22Rv1 (cell line): ENCODE data around the gene PRPSAP1.

Experiments used
- H3K27ac ChIP-seq: fragments of 450-650 bp; 2 replicates; pipeline ENCODE4 v1.5.1; 2017
- ZFX ChIP-seq: fragments of 450-650 bp; IDR thresholded peaks from 2 replicates; pipeline ENCODE4 v1.6.1; 2017; ENCODE audit warnings: antibody characterized with exemption, borderline replicate concordance
- TF ChIP-seq, protein P1 (sequence below): fragments of 450-650 bp; IDR thresholded peaks from 2 replicates; pipeline ENCODE4 v1.5.1; 2017; ENCODE audit warnings: mild to moderate bottlenecking

Gene PRPSAP1

DNA sequence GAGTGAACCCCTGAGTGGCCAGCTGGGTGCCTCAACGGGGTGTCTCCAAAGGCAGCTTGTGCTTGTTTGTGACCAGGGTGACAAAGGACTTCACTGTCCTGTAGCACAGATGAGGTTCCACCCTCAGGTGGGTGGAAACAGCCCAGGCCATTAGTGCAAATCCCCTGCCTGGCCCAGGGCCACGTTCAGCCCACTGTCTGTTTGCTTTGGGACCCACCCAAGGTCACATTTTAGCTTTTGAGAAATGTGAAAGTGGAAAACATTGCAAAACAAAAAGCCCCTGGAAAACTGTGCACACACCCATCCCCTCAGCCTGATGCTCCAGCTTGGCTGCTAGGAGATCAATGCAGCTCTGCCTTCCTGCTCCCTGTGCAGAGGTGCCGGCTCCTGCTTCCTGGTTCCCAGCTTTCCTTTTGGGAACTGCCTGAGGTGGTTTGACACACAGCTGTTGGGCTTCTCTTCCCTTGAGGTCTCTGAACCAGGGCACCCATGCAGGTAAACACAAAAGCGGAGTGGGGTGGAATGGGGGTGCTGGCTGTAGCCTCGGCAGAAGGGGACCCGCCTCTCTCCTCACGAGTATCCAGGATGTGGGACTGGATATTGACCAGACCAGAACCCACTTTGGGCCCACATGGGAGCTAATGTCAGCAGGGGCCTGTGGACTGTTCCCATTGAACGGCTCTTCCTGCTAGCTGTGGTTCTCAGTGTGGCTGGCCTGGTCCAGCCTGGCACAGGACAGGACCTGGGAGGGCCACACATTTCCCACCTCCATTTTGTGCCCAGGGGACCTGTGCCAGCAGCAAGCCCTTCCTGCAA is 22.8 kb upstream of the PRPSAP1 start:
- TF ChIP-seq, protein P1, sequence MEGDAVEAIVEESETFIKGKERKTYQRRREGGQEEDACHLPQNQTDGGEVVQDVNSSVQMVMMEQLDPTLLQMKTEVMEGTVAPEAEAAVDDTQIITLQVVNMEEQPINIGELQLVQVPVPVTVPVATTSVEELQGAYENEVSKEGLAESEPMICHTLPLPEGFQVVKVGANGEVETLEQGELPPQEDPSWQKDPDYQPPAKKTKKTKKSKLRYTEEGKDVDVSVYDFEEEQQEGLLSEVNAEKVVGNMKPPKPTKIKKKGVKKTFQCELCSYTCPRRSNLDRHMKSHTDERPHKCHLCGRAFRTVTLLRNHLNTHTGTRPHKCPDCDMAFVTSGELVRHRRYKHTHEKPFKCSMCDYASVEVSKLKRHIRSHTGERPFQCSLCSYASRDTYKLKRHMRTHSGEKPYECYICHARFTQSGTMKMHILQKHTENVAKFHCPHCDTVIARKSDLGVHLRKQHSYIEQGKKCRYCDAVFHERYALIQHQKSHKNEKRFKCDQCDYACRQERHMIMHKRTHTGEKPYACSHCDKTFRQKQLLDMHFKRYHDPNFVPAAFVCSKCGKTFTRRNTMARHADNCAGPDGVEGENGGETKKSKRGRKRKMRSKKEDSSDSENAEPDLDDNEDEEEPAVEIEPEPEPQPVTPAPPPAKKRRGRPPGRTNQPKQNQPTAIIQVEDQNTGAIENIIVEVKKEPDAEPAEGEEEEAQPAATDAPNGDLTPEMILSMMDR, result no peak
- no peak for TF ChIP-seq ZFX
- H3K27ac ChIP-seq, result no peak overlapping the region

DNA sequence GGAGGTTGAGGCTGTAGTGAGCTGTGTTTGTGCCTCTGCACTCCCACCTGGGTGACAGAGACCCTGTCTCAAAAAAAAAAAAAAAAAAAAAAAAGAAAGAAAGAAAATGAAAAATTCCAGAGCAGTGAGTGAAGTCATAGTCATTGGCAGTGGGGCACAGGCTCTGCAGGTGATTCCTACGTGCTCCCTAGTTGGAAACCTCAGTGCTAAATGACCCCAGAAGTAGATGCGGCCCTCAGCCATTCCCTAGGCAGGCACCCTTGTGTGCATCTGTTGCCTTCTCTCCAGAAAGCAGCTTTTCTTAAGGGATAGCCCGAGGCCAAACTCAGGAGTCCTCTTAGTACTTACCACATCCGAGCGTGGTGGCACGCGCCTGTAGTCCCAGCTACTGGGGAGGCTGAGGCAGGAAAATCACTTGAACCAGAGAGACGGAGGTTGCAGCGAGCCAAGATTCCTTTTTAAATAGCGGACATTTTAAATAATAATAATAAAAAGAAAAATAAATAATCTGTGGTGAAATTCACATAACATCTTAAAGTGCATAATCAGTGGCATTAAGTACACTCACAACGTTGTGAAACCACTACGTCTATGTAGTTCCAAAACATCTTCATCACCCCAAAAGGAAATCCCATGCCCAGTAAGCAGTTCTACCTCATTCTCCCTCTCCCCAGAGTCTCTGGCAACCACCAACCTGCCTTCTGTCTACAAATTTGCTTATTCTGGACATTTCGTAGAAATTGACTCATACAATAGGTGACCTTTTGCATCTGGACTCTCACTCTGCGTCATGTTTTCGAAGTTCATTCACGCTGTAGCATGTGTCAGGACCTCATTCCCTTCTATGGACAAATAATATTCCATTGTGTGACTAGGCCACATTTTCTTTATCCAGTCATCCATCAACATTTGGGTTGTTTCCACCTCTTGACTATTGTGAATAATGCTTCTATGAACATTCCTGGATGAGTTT is 18.2 kb upstream of the PRPSAP1 start:
- no peak overlapping the region for H3K27ac ChIP-seq
- TF ChIP-seq, protein P1, result no peak

DNA sequence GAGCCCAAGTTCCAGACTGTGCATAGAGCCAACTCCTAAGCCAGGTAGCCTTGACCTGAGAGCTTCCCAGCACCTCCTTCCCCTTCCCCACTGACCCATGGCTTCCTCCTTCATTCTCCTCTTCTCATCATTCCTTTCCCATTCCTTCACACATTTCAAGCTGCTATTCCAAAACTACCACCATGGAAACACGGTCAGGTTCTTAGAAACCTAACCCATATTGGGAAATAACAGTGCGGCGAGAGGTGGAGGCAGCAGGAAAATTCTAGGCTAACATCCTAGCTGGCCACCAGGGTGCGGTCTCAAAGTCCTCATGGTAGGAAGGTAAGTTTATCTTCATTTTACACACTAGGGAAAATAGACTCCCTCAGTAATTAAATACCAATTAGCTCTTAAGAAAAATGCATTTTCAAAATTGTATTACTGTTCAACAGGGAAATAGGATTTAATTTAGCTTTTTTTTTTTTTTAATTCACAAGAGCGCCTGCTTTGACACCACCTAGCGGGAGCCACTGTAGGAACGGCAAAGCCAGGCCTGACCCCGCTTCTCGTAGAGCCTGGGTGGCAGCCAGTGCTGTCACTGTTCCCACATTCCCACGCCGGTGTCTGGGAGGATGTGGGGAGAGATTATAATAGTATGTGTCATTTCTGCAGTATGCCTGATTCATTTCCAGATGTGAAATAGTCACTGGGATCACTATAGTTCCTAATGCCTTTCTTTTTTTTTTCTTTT is 16.7 kb upstream of the PRPSAP1 start:
- H3K27ac ChIP-seq, result no peak overlapping the region
- no peak for TF ChIP-seq ZFX
- TF ChIP-seq, protein P1, result peak; percentile 24; the same call in 1 of the 2 replicates

DNA sequence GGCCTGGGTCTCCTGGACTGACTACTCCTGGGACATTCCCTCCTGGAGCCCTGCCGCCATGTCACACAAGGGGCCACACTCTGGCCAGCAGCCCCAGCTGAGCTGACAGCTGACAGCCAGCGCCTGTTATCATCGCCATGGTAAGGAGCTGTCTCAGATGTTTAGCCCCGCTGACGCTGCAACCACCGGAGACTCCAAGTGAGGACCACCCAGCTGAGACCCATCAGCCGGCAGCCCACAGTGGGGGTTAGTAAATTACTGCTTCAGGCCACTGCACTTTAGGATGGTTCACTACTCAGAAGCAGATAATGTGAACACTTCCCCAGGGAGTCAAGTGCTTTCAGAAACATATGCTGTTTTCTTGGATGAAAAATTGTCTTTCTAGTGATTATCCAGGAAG is 16.1 kb upstream of the PRPSAP1 start:
- no peak overlapping the region for H3K27ac ChIP-seq

DNA sequence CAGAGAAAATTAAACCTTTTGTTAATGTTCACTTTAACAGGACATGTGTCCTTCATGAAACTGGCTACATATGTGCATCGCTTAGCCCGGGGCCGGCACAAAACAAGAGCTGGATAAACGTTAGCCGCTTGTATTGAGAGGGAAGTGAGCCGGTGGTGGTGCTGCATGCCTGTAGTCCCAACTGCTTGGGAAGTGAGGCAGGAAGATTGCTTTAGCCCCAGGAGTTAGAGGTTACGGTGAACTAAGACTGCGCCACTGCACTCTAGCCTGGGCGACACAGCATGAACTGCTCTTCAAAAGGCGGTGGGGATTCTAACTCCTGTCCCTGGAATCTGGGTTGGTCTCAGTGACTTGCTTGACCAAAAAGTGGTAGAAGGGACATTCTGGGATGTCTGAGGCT is 15.7 kb upstream of the PRPSAP1 start:
- H3K27ac ChIP-seq, result no peak overlapping the region
- no peak for TF ChIP-seq ZFX
- TF ChIP-seq, protein P1, result no peak

More for the DNA sequence above, 16.1 kb upstream of the PRPSAP1 start:
- TF ChIP-seq, protein P1, result no peak
- no peak for TF ChIP-seq ZFX

DNA sequence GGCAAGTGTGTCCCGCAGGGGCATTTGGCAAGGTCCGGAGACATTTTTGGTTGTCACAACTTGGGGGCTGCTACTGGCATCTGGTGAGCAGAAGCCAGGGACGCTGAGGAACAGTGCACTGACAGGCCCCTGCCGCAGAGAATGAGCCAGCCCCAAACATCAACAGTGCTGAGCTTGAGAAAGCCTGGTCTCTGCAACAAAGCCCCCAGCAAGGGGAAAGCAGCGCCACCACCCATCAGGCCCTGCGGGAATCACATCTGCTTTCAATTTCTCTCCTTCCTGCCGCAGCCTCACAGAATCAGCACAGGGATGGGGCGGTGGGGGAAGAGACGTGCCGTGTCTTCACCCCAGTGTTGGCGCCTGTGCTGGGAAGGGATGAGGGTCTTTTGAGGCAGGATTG is 14.8 kb upstream of the PRPSAP1 start:
- no peak overlapping the region for H3K27ac ChIP-seq

More for the DNA sequence above, 14.8 kb upstream of the PRPSAP1 start:
- TF ChIP-seq ZFX, result no peak
- TF ChIP-seq, protein P1, result no peak
